GM12872 (cell line): ENCODE results near the gene ALMS1.

ENCODE experiments used
- TF ChIP-seq, protein P1 (sequence below): IDR thresholded peaks from 3 replicates; pipeline ENCODE4 v1.5.1; 2011; ENCODE audit warnings: low read depth, mild to moderate bottlenecking, low read length, moderate library complexity; ENCODE audit not compliant: insufficient read depth

The ALMS1 gene

GRCh38 chr2:73383036-73383435, 2.6 kb upstream of the ALMS1 start:
- TF ChIP-seq, protein P1, sequence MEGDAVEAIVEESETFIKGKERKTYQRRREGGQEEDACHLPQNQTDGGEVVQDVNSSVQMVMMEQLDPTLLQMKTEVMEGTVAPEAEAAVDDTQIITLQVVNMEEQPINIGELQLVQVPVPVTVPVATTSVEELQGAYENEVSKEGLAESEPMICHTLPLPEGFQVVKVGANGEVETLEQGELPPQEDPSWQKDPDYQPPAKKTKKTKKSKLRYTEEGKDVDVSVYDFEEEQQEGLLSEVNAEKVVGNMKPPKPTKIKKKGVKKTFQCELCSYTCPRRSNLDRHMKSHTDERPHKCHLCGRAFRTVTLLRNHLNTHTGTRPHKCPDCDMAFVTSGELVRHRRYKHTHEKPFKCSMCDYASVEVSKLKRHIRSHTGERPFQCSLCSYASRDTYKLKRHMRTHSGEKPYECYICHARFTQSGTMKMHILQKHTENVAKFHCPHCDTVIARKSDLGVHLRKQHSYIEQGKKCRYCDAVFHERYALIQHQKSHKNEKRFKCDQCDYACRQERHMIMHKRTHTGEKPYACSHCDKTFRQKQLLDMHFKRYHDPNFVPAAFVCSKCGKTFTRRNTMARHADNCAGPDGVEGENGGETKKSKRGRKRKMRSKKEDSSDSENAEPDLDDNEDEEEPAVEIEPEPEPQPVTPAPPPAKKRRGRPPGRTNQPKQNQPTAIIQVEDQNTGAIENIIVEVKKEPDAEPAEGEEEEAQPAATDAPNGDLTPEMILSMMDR = no peak

DNA sequence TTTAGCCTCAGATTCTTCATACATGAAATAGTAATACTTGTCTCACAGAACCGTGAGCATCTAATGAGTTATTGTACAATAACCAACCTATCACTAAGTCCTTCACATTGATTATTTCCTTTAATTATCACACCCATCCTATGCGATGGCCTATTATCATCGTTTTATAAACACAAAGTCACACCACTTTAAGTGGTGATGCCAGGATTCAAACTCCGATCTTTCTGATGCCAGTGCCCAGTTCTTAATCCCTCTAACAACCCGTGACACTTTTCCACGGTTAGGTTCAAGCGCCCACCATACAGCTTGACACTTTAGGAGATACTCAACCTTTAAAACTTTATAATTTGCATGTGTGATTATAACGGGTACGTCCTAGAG, 523 bp upstream of the ALMS1 start:
- TF ChIP-seq, protein P1 = no peak

GRCh38 chr2:73386342-73386868, 769 bp downstream of the ALMS1 start:
- TF ChIP-seq, protein P1 = no peak

- TF ChIP-seq, protein P1 = no peak
These were observed 1.4 kb downstream of the ALMS1 start for GRCh38 chr2:73386894-73387636.

DNA sequence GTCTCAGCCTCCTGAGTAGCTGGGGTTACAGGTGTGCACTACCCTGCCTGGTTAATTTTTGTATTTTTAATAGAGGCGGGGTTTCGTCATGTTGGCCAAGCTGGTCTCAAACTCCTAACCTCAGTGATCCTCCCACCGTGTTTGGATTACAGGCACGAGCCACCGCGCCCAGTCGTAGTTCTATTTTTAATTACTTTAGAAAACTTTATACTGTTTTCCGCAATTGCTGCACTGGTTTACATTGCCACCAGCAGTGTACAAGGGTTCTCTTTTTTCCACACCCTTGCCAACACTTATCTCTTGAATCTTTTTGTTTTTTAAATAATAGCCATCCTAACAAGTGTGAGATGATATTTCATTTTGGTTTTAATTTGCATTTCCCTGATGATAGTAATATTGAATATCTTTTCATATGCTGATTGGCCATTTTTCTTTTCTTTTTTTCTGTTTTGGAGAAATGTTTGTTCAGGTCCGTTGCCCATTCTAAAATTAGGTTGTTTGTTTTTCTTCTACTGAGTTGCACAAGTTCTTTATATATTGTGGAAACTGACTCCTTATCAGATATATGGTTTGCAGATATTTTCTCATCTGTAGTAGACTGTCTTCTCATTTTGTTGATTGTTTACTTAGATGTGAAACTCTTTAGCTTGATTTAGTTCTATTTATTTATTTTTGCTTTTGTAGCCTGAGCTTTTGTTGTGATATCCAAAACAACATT, 16.9 kb downstream of the ALMS1 start:
- TF ChIP-seq, protein P1 = no peak

DNA sequence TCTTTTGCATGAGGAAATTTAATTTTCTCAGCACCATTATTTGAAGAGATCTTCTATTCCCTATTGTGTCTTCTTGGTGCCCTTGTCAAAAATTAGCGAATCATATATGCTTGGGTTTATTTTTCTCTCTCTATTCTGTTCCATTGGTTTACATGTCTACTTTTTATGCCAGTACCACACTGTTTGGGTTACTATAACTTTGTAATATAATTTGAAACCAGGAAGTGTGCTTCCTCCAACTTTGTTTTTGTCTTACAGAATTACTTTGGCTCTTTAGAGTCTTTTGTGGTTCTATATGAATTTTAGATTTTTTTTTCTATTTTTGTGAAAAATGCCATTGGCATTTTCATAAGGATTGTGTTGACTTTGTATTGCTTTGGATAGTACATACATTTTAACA, 17.6 kb downstream of the ALMS1 start:
- TF ChIP-seq, protein P1 = no peak

- TF ChIP-seq, protein P1 = no peak
These were observed 18.8 kb downstream of the ALMS1 start for GRCh38 chr2:73404409-73404808.
